SK-N-SH (cell line): ENCODE data around the gene FBXL7. TPM values are rescaled to one million over a fixed set of nuclear protein-coding genes. Genes with fewer than 3 reads are reported as not detected.

Source experiments
- CTCF ChIA-PET: fragments of 300-600, 350-600 bp; formaldehyde crosslinking; extraction: SDS; loops from one replicate; lab custom pipeline; 2021; lab: Yijun Ruan, JAX
- POLR2A ChIA-PET: fragments of 350-600 bp; sonication (Branson Sonifier 250); formaldehyde crosslinking; extraction: SDS; loops from one replicate; lab custom pipeline; 2020; ENCODE audit warnings: antibody characterized with exemption, inconsistent platforms; lab: Yijun Ruan, JAX
- DNase-seq: peaks from one replicate; pipeline ENCODE4 v3.0.0; 2012
- H2AFZ ChIP-seq: fragments of 200-600 bp; sonication (generic); 2 replicates; pipeline ENCODE4 v1.8.1; 2016; ENCODE audit warnings: antibody characterized with exemption, mild to moderate bottlenecking, low read depth
- H3F3A ChIP-seq: fragments of 200-600 bp; sonication (generic); replicated peaks from 2 replicates; pipeline ENCODE3; 2016; ENCODE audit warnings: antibody characterized with exemption, mild to moderate bottlenecking; ENCODE audit not compliant: insufficient read depth
- H3K27ac ChIP-seq, 2 experiments: fragments of 200-500 bp in 1 of 2; fragments of 200-600 bp in 1 of 2; sonication (Bioruptor generic) in 1 of 2; sonication (generic), shearing (Covaris generic) in 1 of 2; 2 replicates each; pipeline versions ENCODE4 v1.5.1 to v1.6.1; 2014 to 2016; ENCODE audit warnings: low read depth in 2 of 2, inconsistent platforms in 1 of 2, low read length in 1 of 2, mild to moderate bottlenecking in 1 of 2, mixed read lengths in 1 of 2
- H3K27me3 ChIP-seq: fragments of 200-600 bp; sonication (generic), shearing (Covaris generic); 2 replicates; pipeline ENCODE4 v1.6.1; 2016; ENCODE audit warnings: mixed run types; ENCODE audit not compliant: insufficient read depth
- H3K36me3 ChIP-seq, 2 experiments: fragments of 200-500 bp in 1 of 2; fragments of 200-600 bp in 1 of 2; sonication (Bioruptor generic) in 1 of 2; sonication (generic) in 1 of 2; replicated peaks in 1 of 2; 2 replicates each; pipeline versions ENCODE3 to v1.5.1; 2014 to 2016; ENCODE audit warnings: low read length in 1 of 2, mild to moderate bottlenecking in 1 of 2; ENCODE audit not compliant: insufficient read depth in 2 of 2, control insufficient read depth in 1 of 2
- H3K4me1 ChIP-seq, 2 experiments: fragments of 200-500 bp in 1 of 2; fragments of 200-600 bp in 1 of 2; sonication (Bioruptor generic) in 1 of 2; sonication (generic), shearing (Covaris generic) in 1 of 2; 2 replicates each; pipeline versions ENCODE4 v1.5.1 to v1.6.1; 2014 to 2016; ENCODE audit warnings: low read depth in 1 of 2, low read length in 1 of 2, mixed run types in 1 of 2; ENCODE audit not compliant: insufficient read depth in 2 of 2, control insufficient read depth in 1 of 2
- H3K4me2 ChIP-seq: fragments of 200-600 bp; sonication (generic), shearing (Covaris generic); 2 replicates; pipeline ENCODE4 v1.6.1; 2017; ENCODE audit warnings: mixed run types
- H3K4me3 ChIP-seq, 2 experiments: fragments of 200-500 bp in 1 of 2; fragments of 200-600 bp in 1 of 2; sonication (Bioruptor generic) in 1 of 2; sonication (generic), shearing (Covaris generic) in 1 of 2; 2 replicates each; pipeline versions ENCODE4 v1.5.1 to v1.8.1; 2014 to 2016; ENCODE audit warnings: low read depth in 2 of 2, inconsistent platforms in 1 of 2, low read length in 1 of 2, mild to moderate bottlenecking in 1 of 2, mixed read lengths in 1 of 2, moderate library complexity in 1 of 2
- H3K79me2 ChIP-seq: fragments of 200-600 bp; sonication (generic); 2 replicates; pipeline ENCODE4 v1.8.1; 2017; ENCODE audit warnings: mild to moderate bottlenecking; ENCODE audit not compliant: insufficient read depth
- H3K9ac ChIP-seq: fragments of 200-600 bp; sonication (generic); 2 replicates; pipeline ENCODE4 v1.6.1; 2017; ENCODE audit warnings: mixed run types
- H3K9me2 ChIP-seq: fragments of 200-600 bp; sonication (generic); 2 replicates; pipeline ENCODE4 v1.6.1; 2017; ENCODE audit warnings: mixed run types
- H3K9me3 ChIP-seq: fragments of 200-600 bp; sonication (generic); 2 replicates; pipeline ENCODE4 v1.6.1; 2017; ENCODE audit warnings: mixed run types, mild to moderate bottlenecking, moderate library complexity
- H4K20me1 ChIP-seq: fragments of 200-600 bp; sonication (generic); 2 replicates; pipeline ENCODE4 v1.6.1; 2017; ENCODE audit warnings: mild to moderate bottlenecking, mixed run types; ENCODE audit not compliant: insufficient read depth
- CHD2 ChIP-seq: fragments of 150-350 bp; IDR thresholded peaks from 2 replicates; pipeline ENCODE4 v1.6.1; 2018; ENCODE audit warnings: low read length; ENCODE audit not compliant: partially characterized antibody
- ELF1 ChIP-seq: IDR thresholded peaks from 2 replicates; pipeline ENCODE4 v1.4.0; 2012
- EP300 ChIP-seq, 2 experiments: IDR thresholded peaks; 2 replicates each; pipeline versions ENCODE4 v1.4.0 to v1.6.1; 2012; ENCODE audit warnings: borderline replicate concordance in 1 of 2, low read depth in 1 of 2, low read length in 1 of 2
- FOXM1 ChIP-seq: IDR thresholded peaks from 2 replicates; pipeline ENCODE4 v1.4.0; 2012; ENCODE audit warnings: low read depth, mild to moderate bottlenecking
- GABPA ChIP-seq: IDR thresholded peaks from 2 replicates; pipeline ENCODE4 v1.4.0; 2012; ENCODE audit warnings: low read depth, mild to moderate bottlenecking
- GATA2 ChIP-seq: sonication (generic); formaldehyde crosslinking; IDR thresholded peaks from 2 replicates; pipeline ENCODE4 v1.5.0; 2020; ENCODE audit warnings: mild to moderate bottlenecking, missing genetic modification reagents
- MEF2A ChIP-seq: IDR thresholded peaks from 2 replicates; pipeline ENCODE4 v1.4.0; 2012; ENCODE audit warnings: low read depth, borderline replicate concordance
- MXI1 ChIP-seq: IDR thresholded peaks from 2 replicates; pipeline ENCODE4 v1.6.1; 2012; ENCODE audit warnings: mild to moderate bottlenecking, low read depth, low read length, improper control_type of control experiment
- NRF1 ChIP-seq: IDR thresholded peaks from 2 replicates; pipeline ENCODE4 v1.6.1; 2012; ENCODE audit warnings: low read depth, mild to moderate bottlenecking, low read length
- RAD21 ChIP-seq: IDR thresholded peaks from 2 replicates; pipeline ENCODE4 v1.6.1; 2012; ENCODE audit warnings: mild to moderate bottlenecking, low read length
- RCOR1 ChIP-seq: fragments of 150-350 bp; IDR thresholded peaks from 2 replicates; pipeline ENCODE4 v1.6.1; 2017; ENCODE audit warnings: antibody characterized with exemption, low read length
- RFX5 ChIP-seq: IDR thresholded peaks from 2 replicates; pipeline ENCODE4 v1.6.1; 2012; ENCODE audit warnings: mild to moderate bottlenecking, improper control_type of control experiment, low read length
- RXRA ChIP-seq: IDR thresholded peaks from 2 replicates; pipeline ENCODE4 v1.4.0; 2012; ENCODE audit warnings: low read depth, mild to moderate bottlenecking, borderline replicate concordance
- SIN3A ChIP-seq: IDR thresholded peaks from 2 replicates; pipeline ENCODE4 v1.6.1; 2012; ENCODE audit warnings: low read depth, mild to moderate bottlenecking, low read length, moderate library complexity, borderline replicate concordance
- SMC3 ChIP-seq: IDR thresholded peaks from 2 replicates; pipeline ENCODE4 v1.6.1; 2012; ENCODE audit warnings: low read depth, low read length, improper control_type of control experiment
- TCF12 ChIP-seq: IDR thresholded peaks from 2 replicates; pipeline ENCODE4 v1.4.0; 2012
- TEAD4 ChIP-seq: IDR thresholded peaks from 2 replicates; pipeline ENCODE4 v1.4.0; 2012; ENCODE audit warnings: mild to moderate bottlenecking, borderline replicate concordance; ENCODE audit not compliant: insufficient read depth
- YY1 ChIP-seq: IDR thresholded peaks from 2 replicates; pipeline ENCODE4 v1.4.0; 2012; ENCODE audit warnings: low read depth, mild to moderate bottlenecking
- WGBS: methylation state at CpG from one replicate; pipeline ENCODE4 v1.1.6; 2017; ENCODE audit warnings: low lambda C conversion rate; 5-methylcytosine and 5-hydroxymethylcytosine counted together
- polyA plus RNA-seq, 3 experiments: library from polyadenylated mRNA; depleted of rRNA; stranded (reverse); fragments of >200 nt; gene quantifications; 2 replicates each; pipeline ENCODE4 v1.2.3, GENCODE V29; 2012
- TF ChIP-seq, protein P1 (sequence below): fragments of 200-600 bp; sonication (generic); IDR thresholded peaks from 2 replicates; pipeline ENCODE4 v1.6.1; 2017; ENCODE audit warnings: antibody characterized with exemption, mild to moderate bottlenecking, moderate library complexity
- TF ChIP-seq, protein P2 (sequence below): IDR thresholded peaks from 2 replicates; pipeline ENCODE4 v1.4.0; 2012; ENCODE audit warnings: low read depth, borderline replicate concordance
- TF ChIP-seq, protein P3 (sequence below): IDR thresholded peaks from 2 replicates; pipeline ENCODE4 v1.4.0; 2012; ENCODE audit warnings: low read depth, borderline replicate concordance
- TF ChIP-seq, protein P4 (sequence below): IDR thresholded peaks from 2 replicates; pipeline ENCODE4 v1.4.0; 2012; ENCODE audit warnings: low read depth
- TF ChIP-seq, protein P5 (sequence below): IDR thresholded peaks from 2 replicates; pipeline ENCODE4; 2012

Gene FBXL7
- polyA plus RNA-seq, 1 of the 3 experiments (the other 2 are of a cell fraction) = 7.0 TPM

DNA sequence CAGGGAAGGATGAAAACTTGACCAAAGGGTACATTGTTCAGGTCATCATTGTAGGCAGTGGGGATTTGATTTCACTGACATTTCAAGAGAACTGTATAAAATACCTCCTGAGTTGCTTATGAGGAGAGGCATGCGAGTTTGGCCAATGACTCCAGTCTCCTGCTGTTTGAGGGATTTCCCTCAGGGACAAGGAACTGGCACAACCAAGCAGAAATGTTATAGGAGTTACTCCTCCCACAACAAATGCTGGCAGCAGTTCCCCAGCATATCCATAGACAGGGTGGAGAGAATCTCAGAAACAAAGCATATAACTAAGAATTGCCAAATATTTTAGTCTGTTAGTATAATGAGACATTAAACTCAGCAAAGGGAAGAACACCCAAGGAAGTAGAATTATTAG, 47.2 kb upstream of the FBXL7 start:
- no peak for DNase-seq
- Histone ChIP-seq H3K9ac (no peak overlapping the region), H3K4me2 (no peak overlapping the region), H3K4me1 (no peaks in the 10 kb centered on the region; a peak in 2 of 4 replicates), H3K79me2 (no peaks in the 10 kb centered on the region), H3K27ac (no peak overlapping the region), H3K9me2 (no peaks in the 10 kb centered on the region), H2AFZ (no peak overlapping the region), H3K4me3 (no peak overlapping the region), H3K9me3 (no peaks in the 10 kb centered on the region), H3K36me3 (no peaks in the 10 kb centered on the region), H4K20me1 (no peaks in the 10 kb centered on the region), H3F3A (no peaks in the 10 kb centered on the region), H3K27me3 (no peaks in the 10 kb centered on the region)
- ChIA-PET POLR2A (no interaction called here), CTCF (no interaction called here)
- WGBS = 64% methylated on average over 1 of the region's 1 CpG
- TF ChIP-seq SIN3A (no peak), MXI1 (no peak), RAD21 (no peak), RFX5 (no peak), TCF12 (no peak)
- TF ChIP-seq, protein P1, sequence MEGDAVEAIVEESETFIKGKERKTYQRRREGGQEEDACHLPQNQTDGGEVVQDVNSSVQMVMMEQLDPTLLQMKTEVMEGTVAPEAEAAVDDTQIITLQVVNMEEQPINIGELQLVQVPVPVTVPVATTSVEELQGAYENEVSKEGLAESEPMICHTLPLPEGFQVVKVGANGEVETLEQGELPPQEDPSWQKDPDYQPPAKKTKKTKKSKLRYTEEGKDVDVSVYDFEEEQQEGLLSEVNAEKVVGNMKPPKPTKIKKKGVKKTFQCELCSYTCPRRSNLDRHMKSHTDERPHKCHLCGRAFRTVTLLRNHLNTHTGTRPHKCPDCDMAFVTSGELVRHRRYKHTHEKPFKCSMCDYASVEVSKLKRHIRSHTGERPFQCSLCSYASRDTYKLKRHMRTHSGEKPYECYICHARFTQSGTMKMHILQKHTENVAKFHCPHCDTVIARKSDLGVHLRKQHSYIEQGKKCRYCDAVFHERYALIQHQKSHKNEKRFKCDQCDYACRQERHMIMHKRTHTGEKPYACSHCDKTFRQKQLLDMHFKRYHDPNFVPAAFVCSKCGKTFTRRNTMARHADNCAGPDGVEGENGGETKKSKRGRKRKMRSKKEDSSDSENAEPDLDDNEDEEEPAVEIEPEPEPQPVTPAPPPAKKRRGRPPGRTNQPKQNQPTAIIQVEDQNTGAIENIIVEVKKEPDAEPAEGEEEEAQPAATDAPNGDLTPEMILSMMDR = no peak
- TF ChIP-seq, protein P2, sequence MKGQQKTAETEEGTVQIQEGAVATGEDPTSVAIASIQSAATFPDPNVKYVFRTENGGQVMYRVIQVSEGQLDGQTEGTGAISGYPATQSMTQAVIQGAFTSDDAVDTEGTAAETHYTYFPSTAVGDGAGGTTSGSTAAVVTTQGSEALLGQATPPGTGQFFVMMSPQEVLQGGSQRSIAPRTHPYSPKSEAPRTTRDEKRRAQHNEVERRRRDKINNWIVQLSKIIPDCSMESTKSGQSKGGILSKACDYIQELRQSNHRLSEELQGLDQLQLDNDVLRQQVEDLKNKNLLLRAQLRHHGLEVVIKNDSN = no peak

DNA sequence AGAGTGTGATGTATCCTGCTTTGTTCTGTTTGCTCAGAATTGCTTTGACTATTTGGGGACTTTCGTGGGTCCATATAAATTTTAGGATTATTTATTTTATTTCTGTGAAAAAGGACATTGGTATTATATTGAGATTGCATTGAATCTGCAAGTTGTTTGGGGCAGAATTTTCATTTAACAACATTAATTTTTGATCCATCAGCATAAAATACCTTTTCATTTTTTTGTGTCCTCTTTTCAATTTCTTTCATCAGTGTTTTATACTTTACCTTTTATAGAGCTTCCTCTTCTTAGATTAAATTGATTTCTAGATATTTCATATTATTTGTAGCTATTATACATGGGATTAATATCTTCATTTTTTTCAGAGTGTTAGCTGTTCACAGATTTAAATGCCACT, 40.8 kb upstream of the FBXL7 start:
- H3K9me3 ChIP-seq = no peaks in the 10 kb centered on the region
- no peak for DNase-seq
- H3K9me2 ChIP-seq = no peaks in the 10 kb centered on the region
- no peaks in the 10 kb centered on the region for H3F3A ChIP-seq
- no peaks in the 10 kb centered on the region for H3K27me3 ChIP-seq
- no peak overlapping the region for H3K4me3 ChIP-seq
- H3K9ac ChIP-seq = no peak overlapping the region
- no peak overlapping the region for H3K4me2 ChIP-seq
- ChIA-PET POLR2A (no interaction called here), CTCF (no interaction called here)
- H4K20me1 ChIP-seq = no peaks in the 10 kb centered on the region
- H2AFZ ChIP-seq = no peak overlapping the region
- TF ChIP-seq GABPA (no peak), TEAD4 (no peak), NRF1 (no peak), CHD2 (no peak), RCOR1 (no peak), ELF1 (no peak), YY1 (no peak), RXRA (no peak), EP300 (IDR thresholded peaks at IDR 0.05; ENCODE audit: borderline replicate concordance in 1 of 2, low read depth in 1 of 2, low read length in 1 of 2) (no peak), FOXM1 (no peak), TCF12 (no peak), MEF2A (no peak), GATA2 (CRISPR knock-in tag) (no peak), SMC3 (no peak)
- TF ChIP-seq, protein P3, sequence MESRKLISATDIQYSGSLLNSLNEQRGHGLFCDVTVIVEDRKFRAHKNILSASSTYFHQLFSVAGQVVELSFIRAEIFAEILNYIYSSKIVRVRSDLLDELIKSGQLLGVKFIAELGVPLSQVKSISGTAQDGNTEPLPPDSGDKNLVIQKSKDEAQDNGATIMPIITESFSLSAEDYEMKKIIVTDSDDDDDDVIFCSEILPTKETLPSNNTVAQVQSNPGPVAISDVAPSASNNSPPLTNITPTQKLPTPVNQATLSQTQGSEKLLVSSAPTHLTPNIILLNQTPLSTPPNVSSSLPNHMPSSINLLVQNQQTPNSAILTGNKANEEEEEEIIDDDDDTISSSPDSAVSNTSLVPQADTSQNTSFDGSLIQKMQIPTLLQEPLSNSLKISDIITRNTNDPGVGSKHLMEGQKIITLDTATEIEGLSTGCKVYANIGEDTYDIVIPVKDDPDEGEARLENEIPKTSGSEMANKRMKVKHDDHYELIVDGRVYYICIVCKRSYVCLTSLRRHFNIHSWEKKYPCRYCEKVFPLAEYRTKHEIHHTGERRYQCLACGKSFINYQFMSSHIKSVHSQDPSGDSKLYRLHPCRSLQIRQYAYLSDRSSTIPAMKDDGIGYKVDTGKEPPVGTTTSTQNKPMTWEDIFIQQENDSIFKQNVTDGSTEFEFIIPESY = no peak
- TF ChIP-seq, protein P4, sequence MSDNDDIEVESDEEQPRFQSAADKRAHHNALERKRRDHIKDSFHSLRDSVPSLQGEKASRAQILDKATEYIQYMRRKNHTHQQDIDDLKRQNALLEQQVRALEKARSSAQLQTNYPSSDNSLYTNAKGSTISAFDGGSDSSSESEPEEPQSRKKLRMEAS = no peak
- TF ChIP-seq, protein P2 = no peak
- TF ChIP-seq, protein P5, sequence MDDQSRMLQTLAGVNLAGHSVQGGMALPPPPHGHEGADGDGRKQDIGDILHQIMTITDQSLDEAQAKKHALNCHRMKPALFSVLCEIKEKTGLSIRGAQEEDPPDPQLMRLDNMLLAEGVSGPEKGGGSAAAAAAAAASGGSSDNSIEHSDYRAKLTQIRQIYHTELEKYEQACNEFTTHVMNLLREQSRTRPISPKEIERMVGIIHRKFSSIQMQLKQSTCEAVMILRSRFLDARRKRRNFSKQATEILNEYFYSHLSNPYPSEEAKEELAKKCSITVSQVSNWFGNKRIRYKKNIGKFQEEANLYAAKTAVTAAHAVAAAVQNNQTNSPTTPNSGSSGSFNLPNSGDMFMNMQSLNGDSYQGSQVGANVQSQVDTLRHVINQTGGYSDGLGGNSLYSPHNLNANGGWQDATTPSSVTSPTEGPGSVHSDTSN = no peak
- TF ChIP-seq, all 33 proteins: peak for 0
- no peak overlapping the region for H3K27ac ChIP-seq
- H3K36me3 ChIP-seq = no peaks in the 10 kb centered on the region
- no peaks in the 10 kb centered on the region for H3K79me2 ChIP-seq
- WGBS = 6% methylated on average over 1 of the region's 1 CpG
- H3K4me1 ChIP-seq = no peaks in the 10 kb centered on the region
